H1 (cell line): ENCODE results near the gene FTMT. TPM values are rescaled to one million over a fixed set of nuclear protein-coding genes. Genes with fewer than 3 reads are reported as not detected.

Source experiments
- CTCF ChIA-PET: fragments of 300-600 bp; sonication (Branson Sonifier 250); formaldehyde crosslinking; loops from one replicate; lab custom pipeline; 2021; ENCODE audit not compliant: partially characterized antibody; lab: Charles Lee
- POLR2A ChIA-PET: fragments of 300-600 bp; sonication (Branson Sonifier 250); formaldehyde crosslinking; loops from one replicate; lab custom pipeline; 2021; ENCODE audit warnings: inconsistent platforms; ENCODE audit not compliant: partially characterized antibody; lab: Charles Lee
- DNase-seq, 2 experiments: peaks; one replicate each; pipeline versions ENCODE4 v3.0.0 to v3.0.0-alpha.2; 2010 to 2022; ENCODE audit warnings: low spot score in 2 of 2, low read depth in 1 of 2, mixed read lengths in 1 of 2
- FAIRE-seq: peaks from 2 replicates; lab custom pipeline; 2011; peaks lifted over from hg19 to GRCh38; lab: Jason Lieb, UNC
- H2AFZ ChIP-seq: 2 replicates; pipeline ENCODE4 v1.8.1; 2012; ENCODE audit warnings: low read length, inconsistent platforms
- H2AK5ac ChIP-seq: 2 replicates; pipeline ENCODE4 v1.6.1; 2013; ENCODE audit warnings: low read depth, low read length
- H2BK120ac ChIP-seq: replicated peaks from 2 replicates; pipeline ENCODE3; 2013; ENCODE audit warnings: low read depth, low read length, inconsistent platforms
- H2BK12ac ChIP-seq: 2 replicates; pipeline ENCODE4 v1.6.1; 2013; ENCODE audit warnings: low read depth, low read length
- H2BK15ac ChIP-seq: 2 replicates; pipeline ENCODE4 v1.6.1; 2013; ENCODE audit warnings: low read length
- H2BK20ac ChIP-seq: 2 replicates; pipeline ENCODE4 v1.6.1; 2013; ENCODE audit warnings: low read length
- H2BK5ac ChIP-seq: 2 replicates; pipeline ENCODE4 v1.6.1; 2013; ENCODE audit warnings: low read depth, low read length
- H3K14ac ChIP-seq: 2 replicates; pipeline ENCODE4 v1.6.1; 2013; ENCODE audit warnings: inconsistent platforms; ENCODE audit not compliant: insufficient read length
- H3K18ac ChIP-seq: 2 replicates; pipeline ENCODE4 v1.6.1; 2013; ENCODE audit warnings: low read length; ENCODE audit errors: extremely low read depth
- H3K23ac ChIP-seq: 2 replicates; pipeline ENCODE4 v1.6.1; 2013; ENCODE audit warnings: inconsistent platforms; ENCODE audit not compliant: insufficient read length
- H3K23me2 ChIP-seq: 2 replicates; pipeline ENCODE4 v1.6.1; 2013; ENCODE audit warnings: low read depth, low read length
- H3K27ac ChIP-seq: 2 replicates; pipeline ENCODE4 v1.6.1; 2011; ENCODE audit warnings: low read depth, low read length, inconsistent platforms
- H3K27me3 ChIP-seq, 4 experiments: replicated peaks in 1 of 4; 1 replicate in 1 of 4; 2 replicates in 3 of 4; pipeline versions ENCODE4 v1.6.1 to v1.8.1; 2011 to 2013; ENCODE audit warnings: low read length in 3 of 4, mild to moderate bottlenecking in 3 of 4, inconsistent platforms in 2 of 4, mixed read lengths in 2 of 4, moderate library complexity in 1 of 4; ENCODE audit not compliant: control insufficient read depth in 3 of 4, insufficient read depth in 3 of 4; ENCODE audit errors: extremely low read depth in 1 of 4
- H3K36me3 ChIP-seq, 4 experiments: 2 replicates each; pipeline versions ENCODE4 v1.6.1 to v1.8.1; 2011 to 2013; ENCODE audit warnings: mild to moderate bottlenecking in 4 of 4, low read length in 3 of 4, moderate library complexity in 2 of 4, control low read depth in 1 of 4, inconsistent platforms in 1 of 4; ENCODE audit not compliant: insufficient read depth in 4 of 4, control insufficient read depth in 2 of 4
- H3K4ac ChIP-seq: replicated peaks from 2 replicates; pipeline ENCODE3; 2013; ENCODE audit warnings: low read length, low read depth, mixed read lengths, inconsistent platforms; ENCODE audit not compliant: insufficient read length
- H3K4me1 ChIP-seq, 4 experiments: replicated peaks in 1 of 4; 1 replicate in 1 of 4; 2 replicates in 3 of 4; pipeline versions ENCODE4 v1.6.1 to v1.8.1; 2011 to 2013; ENCODE audit warnings: low read length in 3 of 4, inconsistent platforms in 2 of 4, mixed read lengths in 1 of 4; ENCODE audit not compliant: insufficient read depth in 4 of 4, control insufficient read depth in 3 of 4
- H3K4me2 ChIP-seq, 2 experiments: 2 replicates each; pipeline versions ENCODE4 v1.6.1 to v1.8.1; 2011 to 2013; ENCODE audit warnings: low read depth in 2 of 2, low read length in 2 of 2, control low read depth in 1 of 2, inconsistent platforms in 1 of 2, mild to moderate bottlenecking in 1 of 2; ENCODE audit not compliant: insufficient read depth in 1 of 2
- H3K4me3 ChIP-seq, 4 experiments: fragments of 200-600, 300-600 bp in 1 of 4; sonication (generic), shearing (Covaris generic), sonication (Bioruptor Twin) in 1 of 4; 2 replicates each; pipeline versions ENCODE4 v1.5.1 to v1.8.1; 2011 to 2016; ENCODE audit warnings: low read length in 4 of 4, low read depth in 3 of 4, control low read depth in 2 of 4, inconsistent platforms in 2 of 4, mild to moderate bottlenecking in 2 of 4, mixed read lengths in 1 of 4, moderate library complexity in 1 of 4; ENCODE audit not compliant: insufficient read depth in 2 of 4; ENCODE audit errors: extremely low read depth in 1 of 4
- H3K56ac ChIP-seq: replicated peaks from 2 replicates; pipeline ENCODE3; 2013; ENCODE audit warnings: low read depth, mild to moderate bottlenecking, mixed read lengths, low read length, inconsistent platforms; ENCODE audit not compliant: insufficient read length
- H3K79me1 ChIP-seq: 2 replicates; pipeline ENCODE4 v1.6.1; 2013; ENCODE audit warnings: low read depth, low read length, control low read depth
- H3K79me2 ChIP-seq, 2 experiments: 2 replicates each; pipeline versions ENCODE4 v1.6.1 to v1.8.1; 2012 to 2013; ENCODE audit warnings: low read length in 2 of 2, mild to moderate bottlenecking in 2 of 2, inconsistent platforms in 1 of 2; ENCODE audit not compliant: insufficient read depth in 2 of 2, control insufficient read depth in 1 of 2
- H3K9ac ChIP-seq, 4 experiments: replicated peaks in 1 of 4; 1 replicate in 1 of 4; 2 replicates in 3 of 4; pipeline versions ENCODE4 v1.6.1 to v1.8.1; 2011 to 2013; ENCODE audit warnings: low read depth in 3 of 4, low read length in 3 of 4, control low read depth in 2 of 4, mild to moderate bottlenecking in 2 of 4, moderate library complexity in 2 of 4, inconsistent platforms in 1 of 4; ENCODE audit errors: extremely low read depth in 1 of 4
- H3K9me3 ChIP-seq, 2 experiments: 2 replicates each; pipeline versions ENCODE4 v1.6.1 to v1.8.1; 2012 to 2013; ENCODE audit warnings: mild to moderate bottlenecking in 2 of 2, moderate library complexity in 2 of 2, control low read depth in 1 of 2, inconsistent platforms in 1 of 2, low read depth in 1 of 2, low read length in 1 of 2, mixed read lengths in 1 of 2; ENCODE audit not compliant: insufficient read depth in 2 of 2
- H4K20me1 ChIP-seq, 2 experiments: replicated peaks in 1 of 2; 2 replicates each; pipeline versions ENCODE3 to v1.8.1; 2011 to 2013; ENCODE audit warnings: inconsistent platforms in 2 of 2, low read length in 2 of 2, mild to moderate bottlenecking in 1 of 2; ENCODE audit not compliant: insufficient read depth in 2 of 2, control insufficient read depth in 1 of 2
- H4K5ac ChIP-seq: 2 replicates; pipeline ENCODE4 v1.6.1; 2013; ENCODE audit warnings: low read length, low read depth, mixed read lengths, inconsistent platforms; ENCODE audit not compliant: insufficient read length
- H4K8ac ChIP-seq: 2 replicates; pipeline ENCODE4 v1.8.0; 2013; ENCODE audit warnings: mild to moderate bottlenecking, moderate library complexity, low read length, inconsistent platforms; ENCODE audit not compliant: insufficient read depth; ENCODE audit errors: extremely low read depth
- H4K91ac ChIP-seq: replicated peaks from 2 replicates; pipeline ENCODE3; 2013; ENCODE audit warnings: low read length, mixed read lengths, inconsistent platforms; ENCODE audit not compliant: insufficient read length
- EGR1 ChIP-seq: IDR thresholded peaks from 2 replicates; pipeline ENCODE4 v1.6.1; 2011; ENCODE audit warnings: low read depth, low read length, borderline replicate concordance
- EZH2 ChIP-seq: fragments of 200-600 bp; sonication (generic); IDR thresholded peaks from 2 replicates; pipeline ENCODE4 v1.7.1; 2012; ENCODE audit warnings: low read depth, mild to moderate bottlenecking, moderate library complexity, low read length, inconsistent platforms; ENCODE audit not compliant: severe bottlenecking
- GTF2F1 ChIP-seq: IDR thresholded peaks from 2 replicates; pipeline ENCODE4 v1.6.1; 2012; ENCODE audit warnings: low read depth, low read length, improper control_type of control experiment, borderline replicate concordance
- JUN ChIP-seq: IDR thresholded peaks from 2 replicates; pipeline ENCODE4 v1.6.1; 2011; ENCODE audit warnings: low read depth, mild to moderate bottlenecking, improper control_type of control experiment, low read length
- JUND ChIP-seq: IDR thresholded peaks from 2 replicates; pipeline ENCODE4 v1.6.1; 2011; ENCODE audit warnings: mild to moderate bottlenecking, improper control_type of control experiment, low read length
- POLR2AphosphoS5 ChIP-seq: IDR thresholded peaks from 2 replicates; pipeline ENCODE4 v1.6.1; 2011; ENCODE audit warnings: low read depth, low read length
- RAD21 ChIP-seq, 2 experiments: IDR thresholded peaks in 1 of 2; conservative IDR thresholded peaks in 1 of 2; 2 replicates each; pipeline ENCODE4 v1.6.1; 2011; ENCODE audit warnings: low read depth in 2 of 2, low read length in 2 of 2, improper control_type of control experiment in 1 of 2, inconsistent platforms in 1 of 2, mild to moderate bottlenecking in 1 of 2, moderate library complexity in 1 of 2
- RFX5 ChIP-seq: IDR thresholded peaks from 2 replicates; pipeline ENCODE4 v1.6.1; 2011; ENCODE audit warnings: low read depth, low read length, improper control_type of control experiment, borderline replicate concordance
- SP1 ChIP-seq: IDR thresholded peaks from 2 replicates; pipeline ENCODE4 v1.6.1; 2011; ENCODE audit warnings: low read depth, low read length
- WGBS, 2 experiments: shearing (Covaris generic) in 1 of 2; methylation state at CpG; one replicate each; pipeline versions ENCODE4 v1.1.6 to v1.1.7; 2013 to 2015; ENCODE audit warnings: low lambda C conversion rate in 2 of 2, mixed read lengths in 2 of 2, inconsistent platforms in 1 of 2, low coverage in 1 of 2, missing lambda C conversion rate in 1 of 2; ENCODE audit not compliant: insufficient replicate concordance in 2 of 2, insufficient coverage in 1 of 2, insufficient read length in 1 of 2; ENCODE audit errors: extremely low coverage in 1 of 2, missing lambda C conversion rate in 1 of 2; 5-methylcytosine and 5-hydroxymethylcytosine counted together
- polyA plus RNA-seq, 7 experiments: library from polyadenylated mRNA; depleted of rRNA in 3 of 7; stranded (reverse) in 5 of 7; unstranded in 2 of 7; fragments of >200 nt in 5 of 7; fragments of 200-250 nt in 2 of 7; gene quantifications; 1 replicate in 5 of 7; 2 replicates in 1 of 7; 4 replicates in 1 of 7; pipeline versions ENCODE4 v1.2.1 to v1.2.3, GENCODE V29; 2011 to 2013; ENCODE audit warnings: missing spikeins in 2 of 7, mixed read lengths in 2 of 7
- total RNA-seq: library from RNA; stranded (reverse); fragmentation: NEBNext Ultra II Directional; extraction: Animal tissue kit (Norgen Biotek cat#: 25700); gene quantifications from 2 replicates; pipeline ENCODE4 v1.2.1, GENCODE V29; 2021

FTMT gene
- total and polyA plus RNA-seq, 2 of the 8 experiments (the other 6 are each of a cell fraction or from before 2014, with no cell fraction given), result not detected

DNA sequence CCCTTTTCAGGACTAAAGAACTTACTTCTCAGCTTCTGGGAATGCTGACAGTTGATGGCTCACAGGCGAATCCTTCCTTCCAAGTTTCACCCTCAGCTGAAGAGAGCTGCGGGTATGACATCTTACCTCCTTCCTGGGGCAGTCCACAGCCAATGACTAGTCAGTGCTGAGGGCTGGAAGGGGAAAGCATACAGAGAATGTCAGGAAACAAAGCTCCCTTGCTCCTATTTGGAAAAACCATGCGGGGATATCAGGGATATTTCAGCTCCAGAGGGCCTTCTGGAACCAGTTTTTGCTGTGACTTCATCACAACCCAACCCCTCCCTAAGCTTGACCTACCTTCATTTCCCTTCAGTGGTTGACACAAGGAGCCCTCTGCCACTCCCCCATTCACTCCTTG is 15.7 kb downstream of the FTMT start:
- CTCF ChIA-PET, result interaction anchor here (1.2 to 1.3 kb wide), 2 partner anchors 12 to 83 kb away, joined by 3 read pairs; no protein-coding TSS in a partner anchor

More for the DNA sequence above, 15.7 kb downstream of the FTMT start:
- no peak overlapping the region for H3K4me2 ChIP-seq
- POLR2A ChIA-PET, result no interaction called here
- no peaks in the 10 kb centered on the region for H3K79me2 ChIP-seq
- no peaks in the 10 kb centered on the region for H3K27me3 ChIP-seq
- no peak overlapping the region for H3K23ac ChIP-seq
- no peak overlapping the region for H2BK120ac ChIP-seq
- no peak overlapping the region for H4K91ac ChIP-seq
- H3K27ac ChIP-seq, result no peak overlapping the region
- no peaks in the 10 kb centered on the region for H3K79me1 ChIP-seq
- DNase-seq (no peak), FAIRE-seq (no peak)
- peak overlapping the region; percentile 63; the same call in 1 of the 2 replicates for H2AFZ ChIP-seq
- H3K23me2 ChIP-seq, result no peaks in the 10 kb centered on the region
- H3K4me3 ChIP-seq, result no peak overlapping the region
- H2AK5ac ChIP-seq, result no peak overlapping the region
- no peak for TF ChIP-seq POLR2AphosphoS5
- TF ChIP-seq JUND, result no peak
- no peak for TF ChIP-seq EZH2
- no peak for TF ChIP-seq RFX5
- TF ChIP-seq RAD21 (IDR thresholded peaks at IDR 0.05 in 1 of 2, conservative IDR thresholded peaks at IDR 0.05 in 1 of 2; ENCODE audit: low read depth in 2 of 2, low read length in 2 of 2), result no peak
- TF ChIP-seq EGR1, result no peak
- TF ChIP-seq SP1, result no peak
- no peak for TF ChIP-seq GTF2F1
- TF ChIP-seq JUN, result no peak
- H3K56ac ChIP-seq, result no peak overlapping the region
- no peak overlapping the region for H3K9ac ChIP-seq
- no peak overlapping the region for H2BK12ac ChIP-seq
- no peak overlapping the region for H3K4ac ChIP-seq
- H3K14ac ChIP-seq, result no peak overlapping the region
- H3K18ac ChIP-seq, result no peak overlapping the region
- no peak overlapping the region for H4K5ac ChIP-seq
- no peak overlapping the region for H2BK20ac ChIP-seq
- H2BK5ac ChIP-seq, result no peak overlapping the region
- WGBS, 2 experiments, result 81% methylated on average over 3 of the region's 3 CpGs; no CpG with 5 or more reads in 1 of the 2 experiments
- H3K4me1 ChIP-seq, result no peaks in the 10 kb centered on the region
- no peak overlapping the region for H2BK15ac ChIP-seq
- no peaks in the 10 kb centered on the region for H4K20me1 ChIP-seq
- H3K9me3 ChIP-seq, result no peaks in the 10 kb centered on the region
- H4K8ac ChIP-seq, result no peak overlapping the region
- H3K36me3 ChIP-seq, result no peaks in the 10 kb centered on the region
